GM21367 (cell line): ENCODE data around the gene INTS1.

Source experiments
- ATAC-seq: cut with Tn5 transposase; IDR thresholded peaks from one replicate; pipeline ENCODE4 v1.9.1; 2021; ENCODE audit not compliant: unreplicated experiment

INTS1 gene

DNA sequence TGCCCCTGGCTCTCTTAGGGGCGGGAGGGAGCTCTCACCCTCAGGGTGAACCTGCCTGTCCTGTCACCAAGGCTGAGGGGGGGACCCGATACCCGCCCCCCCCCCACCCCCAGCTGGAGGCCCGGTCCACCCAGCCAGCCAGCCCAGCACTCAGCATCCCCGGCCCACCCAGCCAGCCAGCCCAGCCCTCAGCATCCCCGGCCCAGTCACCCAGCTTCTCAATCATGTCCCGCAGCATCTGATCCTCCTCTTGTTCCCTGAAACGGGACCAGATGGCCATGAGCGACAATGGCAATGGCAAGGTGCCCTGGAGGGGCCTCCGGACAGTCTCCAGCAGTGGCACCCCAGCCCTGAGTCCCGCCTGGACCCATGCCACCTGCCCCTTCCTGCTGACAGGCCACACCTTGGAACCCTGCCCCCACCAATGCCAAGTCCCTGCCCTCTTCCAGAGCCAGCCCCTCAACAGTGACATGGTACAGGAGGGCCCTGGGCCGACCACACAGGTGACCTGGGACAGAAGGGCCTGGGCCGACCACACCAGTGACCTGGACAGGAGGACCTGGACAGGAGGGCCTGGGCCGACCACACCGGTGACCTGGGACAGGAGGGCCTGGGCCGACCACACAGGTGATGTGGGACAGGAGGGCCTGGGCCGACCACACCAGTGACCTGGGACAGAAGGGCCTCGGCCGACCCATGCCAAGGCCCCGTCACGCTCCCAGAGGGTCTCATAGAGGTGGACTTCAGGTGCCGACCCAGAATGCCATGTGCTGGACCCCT lies 69.1 kb downstream of the INTS1 start:
- ATAC-seq = no peak

DNA sequence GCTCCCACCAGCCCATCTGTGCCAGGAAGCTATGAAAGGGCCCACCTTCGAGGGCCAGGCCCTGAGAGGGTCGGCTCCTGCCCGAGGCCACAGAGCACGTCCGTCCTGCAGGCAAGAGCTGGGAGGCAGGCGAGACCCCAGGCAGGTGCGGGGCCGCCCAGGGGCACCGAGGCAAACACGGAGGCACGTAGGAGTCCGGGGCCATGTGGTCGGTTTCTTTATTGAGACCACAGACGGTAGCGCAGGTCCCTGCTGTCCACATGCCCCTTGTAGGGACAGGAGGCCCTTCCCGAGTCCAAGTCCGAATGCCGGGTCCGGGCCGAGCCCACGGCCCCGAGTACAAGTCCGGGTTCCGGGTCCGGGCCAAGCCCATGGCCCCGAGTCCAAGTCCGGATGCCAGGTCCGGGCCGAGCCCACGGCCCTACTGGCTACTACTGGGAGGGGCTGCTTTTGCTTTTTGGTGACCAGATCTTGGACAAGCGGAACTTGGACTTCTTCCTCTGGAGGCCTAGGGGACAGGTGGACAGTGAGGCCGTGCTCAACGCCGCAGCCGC lies 69.9 kb downstream of the INTS1 start:
- no peak for ATAC-seq

DNA sequence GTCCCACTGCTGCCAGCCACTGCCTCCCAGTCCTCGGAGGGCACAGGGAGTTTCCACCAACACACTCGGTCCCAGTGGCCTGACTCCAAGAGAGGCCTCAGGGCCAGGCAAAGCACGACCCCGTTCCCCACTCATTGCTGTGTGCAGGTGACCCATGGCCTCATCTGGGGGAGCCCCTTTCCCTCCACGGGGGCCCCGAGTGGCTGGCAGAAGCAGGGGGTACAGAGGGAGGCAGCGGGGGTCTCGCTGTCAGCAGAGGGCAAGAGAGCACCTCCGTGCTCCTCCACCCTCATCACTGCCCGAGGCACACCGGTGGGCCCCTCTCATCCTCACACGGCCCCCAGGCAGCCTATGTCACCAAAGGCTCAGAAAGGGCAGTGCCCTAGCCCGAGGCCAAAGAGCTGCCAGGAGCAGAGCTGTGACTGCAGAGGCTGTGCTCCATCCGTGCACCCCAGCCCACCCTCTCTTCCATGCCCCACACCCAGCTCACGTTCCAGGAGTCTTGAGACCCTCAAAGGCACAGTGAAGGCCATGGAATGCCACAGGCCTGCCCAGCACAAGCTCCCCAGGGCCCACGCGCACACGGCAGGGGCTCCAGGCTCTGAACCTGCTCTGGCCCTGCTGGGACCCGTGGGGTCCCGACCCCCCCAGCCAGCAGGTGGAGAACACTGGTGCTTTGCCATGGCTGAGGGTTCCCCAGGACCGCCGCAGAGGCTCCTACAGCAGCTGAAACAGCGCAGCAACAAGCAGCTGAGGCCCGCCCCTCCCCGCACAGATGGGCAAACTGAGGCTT lies 70.9 kb downstream of the INTS1 start:
- ATAC-seq = no peak

DNA sequence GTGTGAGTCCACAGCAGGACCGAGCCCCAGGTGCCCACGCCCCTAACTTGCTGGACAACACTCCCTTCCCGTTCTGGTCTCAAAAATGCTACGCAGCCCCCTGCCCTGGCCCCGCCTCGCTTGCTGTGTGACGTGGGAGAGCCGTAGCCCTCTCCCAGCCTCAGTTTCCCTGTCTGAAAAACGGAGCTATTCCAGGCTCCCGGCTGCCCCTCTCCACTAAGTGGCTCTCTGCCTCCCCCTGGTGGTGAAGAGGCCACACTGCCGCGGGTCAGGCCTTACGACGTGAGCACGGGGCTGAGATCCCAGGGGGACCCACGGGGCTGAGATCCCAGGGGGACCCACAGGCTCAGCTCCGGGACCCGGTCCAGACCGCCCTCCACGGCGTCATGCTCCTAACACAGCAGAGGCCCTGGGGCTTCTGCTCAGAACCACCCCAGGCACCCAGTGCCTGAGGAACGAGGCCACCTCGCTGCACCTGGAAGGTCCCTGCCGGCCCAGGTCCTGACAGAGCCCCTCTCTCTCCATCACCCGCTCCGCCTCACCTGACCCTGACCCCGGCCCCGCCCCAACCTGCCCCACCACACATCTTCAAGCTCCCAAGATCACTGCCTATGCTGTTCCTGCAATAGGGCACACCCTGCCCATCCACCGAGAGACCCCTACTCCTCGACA lies 71.6 kb downstream of the INTS1 start:
- no peak for ATAC-seq

DNA sequence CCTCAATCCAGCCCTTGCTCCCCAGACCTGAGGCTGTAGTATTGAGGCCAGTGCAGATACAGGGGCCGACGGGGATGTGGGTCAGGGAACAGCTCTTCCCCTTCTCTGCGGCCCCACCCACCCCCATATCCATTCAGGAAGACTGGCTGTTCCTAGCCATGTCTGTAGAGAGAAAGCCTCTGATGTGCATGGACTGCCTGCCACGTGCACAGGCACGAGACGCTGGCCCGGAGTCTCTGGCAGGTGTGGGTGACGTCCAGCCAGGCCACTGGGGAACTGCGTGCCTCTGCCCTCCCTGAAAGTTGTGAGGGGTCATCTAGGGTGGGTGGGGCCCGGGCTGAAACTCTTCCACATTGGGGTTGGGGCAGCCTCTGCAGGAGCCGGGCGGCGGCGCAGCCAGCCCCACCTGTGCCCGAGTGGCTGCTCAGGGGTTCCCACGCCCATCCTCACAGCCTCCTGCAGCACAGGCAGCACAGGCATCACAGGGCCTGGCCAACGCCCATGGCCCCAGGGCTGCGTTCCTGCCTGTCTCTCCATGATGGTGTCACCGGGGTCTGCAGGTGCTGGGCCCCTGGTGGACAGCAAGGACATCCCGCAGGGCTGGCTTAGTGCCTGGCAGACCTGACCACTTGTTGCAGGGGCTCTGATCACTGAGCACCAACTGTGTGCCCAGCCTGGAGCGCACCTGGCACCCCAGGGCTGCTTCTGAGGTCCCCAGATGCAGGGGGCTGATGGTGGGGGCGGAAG lies 72.4 kb downstream of the INTS1 start:
- no peak for ATAC-seq

DNA sequence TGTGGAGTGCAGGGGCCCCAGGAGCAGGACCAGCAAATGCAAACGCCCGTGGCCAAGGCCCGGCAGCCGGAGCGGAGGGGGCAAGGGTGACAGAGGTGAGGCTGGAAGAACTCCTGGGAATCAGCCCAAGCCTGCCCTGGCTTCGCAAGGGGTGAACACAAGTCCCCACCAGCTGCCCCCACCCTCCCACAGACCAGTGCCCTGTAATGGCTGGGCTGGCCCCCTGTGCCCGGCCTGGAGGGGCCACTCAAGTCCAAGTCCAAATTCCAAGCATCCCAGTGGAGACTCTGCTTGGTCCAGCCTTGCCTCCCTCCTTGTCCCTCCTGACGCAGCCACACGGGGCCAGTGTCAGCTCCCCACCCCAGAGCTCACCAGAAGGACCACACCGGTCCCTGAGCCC lies 73.0 kb downstream of the INTS1 start:
- ATAC-seq = no peak

DNA sequence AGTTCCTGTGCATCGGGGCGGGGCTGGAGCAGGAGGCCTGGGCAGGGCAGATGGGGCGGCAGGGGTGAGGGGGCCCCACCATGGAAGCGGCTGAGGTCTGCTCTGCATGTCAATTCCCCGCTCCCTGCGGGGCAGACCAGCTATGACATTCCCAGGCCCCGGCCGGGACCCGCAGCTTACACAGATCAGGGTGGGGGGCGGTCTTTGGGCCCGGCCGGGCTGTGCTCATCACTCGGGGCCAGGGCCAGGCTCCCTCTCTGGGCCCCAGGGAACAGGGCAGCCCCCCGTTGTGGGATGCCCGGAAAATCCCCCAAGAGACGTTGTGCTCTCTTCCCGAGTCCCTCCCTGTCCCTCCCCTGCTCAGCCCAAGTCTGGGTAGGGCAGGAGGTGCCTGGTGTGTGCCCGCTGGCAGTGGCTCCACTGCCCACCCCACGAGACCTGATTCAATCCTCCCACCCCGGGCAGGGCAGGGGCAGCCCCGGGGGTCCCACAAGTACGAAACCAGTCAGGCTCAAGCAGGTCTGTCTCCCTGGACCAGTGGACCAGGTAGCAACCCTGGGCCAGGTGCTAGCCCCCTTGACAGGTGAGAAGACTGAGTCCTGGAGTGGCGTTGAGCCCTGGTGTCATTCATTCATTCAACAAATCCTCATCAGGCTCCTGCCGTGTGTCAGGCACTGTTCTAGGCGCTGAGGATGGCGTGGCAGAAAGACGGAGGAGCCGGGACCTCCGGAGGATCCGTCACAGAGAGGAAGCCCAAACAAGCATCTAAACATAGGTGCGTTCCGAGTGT lies 73.9 kb downstream of the INTS1 start:
- no peak for ATAC-seq

DNA sequence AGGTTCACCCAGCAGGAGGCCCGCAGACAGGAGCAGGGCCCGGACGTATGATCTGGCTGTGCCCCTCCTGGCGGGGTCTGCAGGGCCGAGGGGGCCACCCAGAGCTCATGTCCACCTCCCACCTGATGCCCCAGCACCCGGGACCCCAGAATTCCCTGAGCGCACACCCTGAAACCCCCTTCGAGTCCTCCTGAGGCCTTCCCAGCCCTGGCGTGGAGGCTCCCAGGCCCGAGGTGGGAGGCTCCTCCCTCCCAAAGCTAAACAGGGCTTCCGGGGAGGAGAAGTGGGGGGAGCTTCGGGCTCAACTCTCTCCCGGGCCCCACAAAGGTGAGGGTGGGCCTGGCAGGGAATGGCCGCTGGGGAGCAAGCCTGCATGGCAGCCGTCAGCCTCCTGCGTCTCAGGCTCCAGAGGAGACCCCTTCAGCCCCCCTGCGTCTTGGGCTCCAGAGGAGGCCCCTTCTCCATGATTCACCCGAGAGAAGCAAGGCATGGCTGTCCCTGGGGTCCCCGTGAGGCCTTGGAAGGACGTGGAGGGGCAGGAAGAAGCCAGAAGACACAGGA lies 75.2 kb downstream of the INTS1 start:
- ATAC-seq = no peak

DNA sequence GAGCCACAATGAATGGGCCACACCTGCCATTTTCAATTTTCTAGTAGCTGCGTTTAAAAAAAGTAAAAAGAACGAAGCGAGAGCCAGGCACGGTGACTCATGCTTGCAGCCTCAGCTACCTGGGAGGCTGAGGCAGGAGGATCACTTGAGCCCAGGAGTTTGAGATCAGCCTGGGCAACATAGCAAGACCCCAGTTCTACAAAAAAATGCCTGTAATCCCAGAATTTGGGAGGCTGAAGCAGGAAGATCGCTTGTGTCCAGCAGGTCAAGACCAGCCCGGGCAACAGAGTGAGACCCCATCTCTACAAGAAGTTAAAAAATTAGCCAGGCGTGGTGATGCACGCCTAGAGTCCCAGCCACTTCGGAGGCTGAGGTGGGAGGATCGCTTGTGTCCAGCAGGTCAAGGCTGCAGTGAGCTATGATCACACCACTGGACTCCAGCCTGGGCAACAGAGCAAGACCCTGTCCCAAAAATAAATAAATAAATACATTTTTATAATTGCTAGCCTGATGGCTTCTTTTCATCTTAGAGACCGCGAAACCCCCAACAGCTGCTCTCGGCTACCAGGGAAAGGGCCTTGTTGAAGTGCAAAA lies 77.0 kb downstream of the INTS1 start:
- ATAC-seq = no peak

DNA sequence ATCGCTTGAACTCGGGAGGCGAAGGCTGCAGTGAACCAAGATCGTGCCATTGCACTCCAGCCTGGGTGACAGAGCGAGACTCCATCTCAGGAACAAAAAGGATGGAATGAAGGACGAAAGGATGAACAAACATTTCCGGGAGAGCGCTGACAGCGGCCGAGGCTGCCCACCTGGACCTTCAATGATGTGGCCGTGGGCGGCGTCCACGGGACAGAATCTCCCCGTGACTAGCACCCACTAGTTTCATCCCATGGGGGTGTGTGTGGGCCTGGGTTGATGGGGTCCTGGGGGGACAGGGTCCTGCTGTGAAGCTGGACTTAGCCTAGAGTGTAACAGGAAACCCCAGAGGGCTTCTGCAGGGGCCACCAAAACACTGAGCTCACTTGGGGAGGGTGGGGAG lies 77.7 kb downstream of the INTS1 start:
- no peak for ATAC-seq

DNA sequence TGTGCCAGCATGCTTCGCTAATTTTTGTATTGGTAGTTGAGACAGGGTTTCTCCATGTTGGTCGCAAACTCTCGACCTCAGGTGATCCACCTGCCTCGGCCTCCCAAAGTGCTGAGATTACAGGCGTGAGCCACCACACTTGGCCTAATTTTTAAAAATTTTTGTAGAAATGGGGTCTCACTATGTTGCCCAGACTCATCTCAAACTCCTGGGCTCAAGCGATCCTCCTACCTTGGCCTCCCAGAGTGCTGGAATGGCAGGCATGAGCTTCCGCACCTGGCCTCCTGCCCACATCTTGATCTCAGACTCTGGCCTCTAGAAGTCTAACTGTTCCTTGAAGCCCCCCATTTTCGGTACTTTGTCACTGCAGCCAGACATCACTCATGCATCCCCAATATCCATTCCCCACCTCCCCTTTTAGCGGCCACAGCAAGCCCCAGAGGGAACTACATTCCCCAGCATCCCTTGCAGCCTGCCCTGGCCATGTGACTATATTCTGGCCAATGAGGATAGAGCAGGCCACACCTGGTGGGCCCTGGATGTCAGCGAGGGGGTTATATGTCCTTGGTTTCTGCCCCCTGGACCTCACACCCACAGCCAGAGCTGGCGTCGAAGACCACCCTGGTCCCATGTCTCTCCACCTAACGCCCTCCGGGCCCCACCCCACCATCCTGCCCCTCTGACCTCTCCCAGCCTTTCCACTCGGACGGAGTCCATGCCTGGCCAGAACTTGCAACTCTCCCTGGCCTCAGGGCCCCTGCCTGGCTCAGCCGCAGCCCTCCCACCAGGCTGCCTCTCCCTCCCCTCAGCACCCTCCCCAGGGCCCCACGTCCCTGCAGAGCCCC lies 78.7 kb downstream of the INTS1 start:
- no peak for ATAC-seq

DNA sequence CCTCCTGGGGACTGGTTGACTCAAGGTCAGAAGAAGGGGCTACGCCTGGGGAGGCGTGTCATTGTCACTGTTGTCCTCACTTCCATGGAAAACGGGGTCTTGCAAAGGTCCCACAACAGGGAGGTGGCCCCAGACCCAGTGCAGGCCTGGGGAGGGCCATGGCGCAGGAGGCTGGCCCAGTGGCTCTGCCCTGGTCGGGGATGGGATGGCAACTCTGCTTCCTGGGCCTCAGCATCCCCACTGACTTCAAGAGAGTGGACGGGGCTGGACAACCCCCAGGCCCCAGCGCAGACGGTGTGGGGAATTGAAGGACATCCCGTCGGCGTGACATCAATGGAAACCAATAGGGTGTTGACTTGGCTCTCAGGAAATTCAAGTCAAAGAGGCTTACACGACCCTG lies 80.1 kb downstream of the INTS1 start:
- ATAC-seq = no peak

DNA sequence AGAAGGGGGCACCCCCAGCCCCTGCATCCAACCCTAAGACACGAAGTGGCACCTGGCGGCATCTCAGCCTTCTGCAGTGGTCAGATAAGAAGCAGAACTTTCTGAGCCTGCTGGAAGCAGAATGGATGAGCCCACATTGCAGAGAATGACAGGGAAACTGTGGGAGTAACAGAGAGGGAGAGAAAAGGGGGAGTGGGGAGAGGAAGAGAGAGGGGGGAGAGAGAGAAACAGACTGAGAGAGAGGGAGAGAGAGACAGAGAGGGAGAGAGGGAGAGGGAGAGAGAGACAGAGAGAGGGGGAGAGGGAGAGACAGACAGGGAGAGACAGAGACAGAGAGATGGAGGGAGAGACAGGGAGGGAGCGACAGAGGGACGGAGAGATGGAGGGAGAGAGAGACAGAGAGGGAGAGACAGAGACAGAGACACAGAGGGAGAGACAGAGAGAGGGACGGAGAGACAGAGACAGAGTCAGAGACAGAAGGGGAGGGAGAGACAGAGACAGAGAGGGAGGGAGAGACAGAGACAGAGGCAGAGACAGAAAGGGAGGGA lies 80.9 kb downstream of the INTS1 start:
- ATAC-seq = no peak

DNA sequence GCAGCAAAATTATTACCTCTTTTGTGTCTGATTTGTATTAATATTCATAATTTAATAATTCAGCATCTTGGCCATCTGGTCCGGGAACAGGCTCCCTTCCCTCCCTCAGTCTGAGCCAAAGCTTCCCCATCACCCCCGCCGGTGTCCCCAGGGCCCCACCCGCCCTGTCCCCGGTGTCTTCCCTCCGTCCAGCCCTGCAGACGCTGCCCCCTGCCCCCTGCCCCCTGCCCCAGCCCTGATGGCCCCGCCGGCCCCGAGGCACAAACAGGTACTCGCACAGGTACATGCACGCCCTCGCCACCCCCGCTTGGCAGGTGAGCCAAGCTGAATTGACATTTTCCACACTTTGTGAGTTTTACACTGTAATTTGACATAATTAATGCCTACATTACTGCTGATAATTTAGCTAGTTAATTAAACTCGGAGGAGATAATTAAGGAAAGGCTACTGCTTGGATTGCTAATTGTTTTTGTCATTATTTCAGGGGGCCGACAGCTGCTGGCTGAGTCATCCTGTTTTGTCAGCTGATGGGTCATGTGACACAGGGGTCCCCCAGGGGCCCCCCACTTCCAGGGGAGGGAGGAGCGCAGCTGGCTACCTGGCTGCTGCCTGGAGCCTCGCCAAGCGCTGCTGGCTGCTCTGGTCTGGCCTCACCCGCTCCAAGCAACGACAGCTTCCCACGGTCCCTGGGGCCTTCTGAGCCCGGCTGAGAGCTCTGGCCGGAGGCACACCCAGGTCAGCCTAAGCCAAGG lies 81.5 kb downstream of the INTS1 start:
- ATAC-seq = no peak

DNA sequence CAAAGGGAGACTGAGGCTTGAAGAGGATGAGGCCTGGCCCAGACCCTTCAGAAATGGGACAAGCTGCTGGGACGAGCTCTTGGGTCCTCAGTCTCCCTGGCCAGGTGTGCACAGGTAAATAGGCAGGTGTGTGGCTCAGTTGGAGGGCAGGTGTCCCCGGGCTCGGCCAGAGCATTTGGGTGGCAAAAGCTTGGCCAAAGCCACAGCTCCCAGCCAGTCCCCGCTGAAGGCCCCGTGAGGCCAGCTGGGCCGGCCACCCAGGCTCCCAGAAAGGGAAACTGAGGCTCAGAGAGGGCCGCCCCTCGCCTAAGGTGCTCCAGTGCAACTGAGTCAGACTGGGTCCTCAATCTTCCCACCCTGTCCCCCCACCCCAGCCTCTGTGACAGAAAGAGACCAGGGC lies 82.2 kb downstream of the INTS1 start:
- no peak for ATAC-seq

DNA sequence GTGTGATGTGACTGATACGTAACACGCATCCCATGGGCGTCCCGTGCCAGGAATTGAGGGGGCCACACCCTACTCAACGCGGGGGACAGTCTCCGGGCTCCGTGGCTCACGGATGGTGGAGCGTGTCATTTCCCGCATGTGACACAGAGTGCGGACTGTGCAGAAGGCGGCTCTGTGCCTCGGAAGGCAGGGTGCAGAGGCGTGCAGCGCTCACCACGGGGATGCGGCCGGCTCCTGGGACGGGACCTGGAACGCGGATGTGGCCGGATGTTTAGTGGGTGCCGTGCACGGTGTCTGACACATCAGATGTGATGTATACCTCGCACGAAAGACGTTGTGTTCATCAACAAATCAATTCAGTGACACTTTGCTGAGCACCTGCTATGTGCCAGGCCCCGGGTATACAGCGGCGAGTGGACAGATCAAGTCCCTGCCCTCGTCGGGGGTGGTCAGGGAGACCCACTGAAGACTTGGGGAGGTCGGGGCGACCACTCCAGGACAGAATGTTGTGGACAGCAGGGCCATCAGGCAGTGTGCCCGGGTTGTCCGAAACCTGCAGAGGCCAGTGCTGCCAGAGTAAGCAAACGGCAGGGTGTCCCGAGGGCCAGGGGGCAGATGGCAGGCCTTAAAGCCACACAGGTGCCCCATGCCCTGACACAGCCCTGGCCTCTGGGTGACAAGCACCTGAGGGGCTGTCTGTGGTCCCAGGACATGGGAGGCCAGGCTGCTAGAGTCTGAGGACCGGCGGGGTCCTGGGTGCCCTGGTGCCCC lies 83.0 kb downstream of the INTS1 start:
- no peak for ATAC-seq
